ENCODE data around the gene FAM222A. TPM values are rescaled to one million over a fixed set of nuclear protein-coding genes. Genes with fewer than 3 reads are reported as not detected.

The FAM222A gene
- total RNA-seq, 1 donor, result 0.54 TPM

GRCh38 chr12:109727746-109728726 lies 14.4 kb downstream of the FAM222A start:
- no peak overlapping the region for H3K4me3 ChIP-seq (ENCODE audit: low read depth, low read length)
- no peak for DNase-seq (ENCODE audit: low read depth)
- TF ChIP-seq CTCF (IDR thresholded peaks at IDR 0.05; ENCODE audit: insufficient read depth, low read length), result no peak

DNA sequence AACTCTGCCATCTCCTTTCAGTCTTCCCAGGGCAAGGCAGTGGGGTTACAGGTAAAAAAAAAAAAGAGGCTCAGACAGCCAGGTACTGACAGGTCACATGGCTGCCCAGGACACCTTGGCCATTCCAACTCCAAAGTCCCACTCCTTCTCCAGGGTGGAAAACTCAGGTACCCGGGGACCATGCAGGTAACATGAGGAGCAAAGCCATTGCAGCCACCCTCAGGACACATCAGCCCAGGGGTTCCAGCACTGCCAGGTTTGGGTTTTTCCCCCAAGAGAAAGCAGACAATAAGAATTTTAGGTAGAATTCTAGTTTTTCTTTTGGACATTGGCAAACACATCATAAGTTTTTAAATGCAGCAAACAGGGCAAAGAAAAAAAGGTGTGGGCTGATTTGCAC lies 15.3 kb downstream of the FAM222A start:
- H3K4me3 ChIP-seq (ENCODE audit: low read depth, low read length), result no peak overlapping the region
- TF ChIP-seq CTCF (IDR thresholded peaks at IDR 0.05; ENCODE audit: insufficient read depth, low read length), result no peak
- no peak for DNase-seq (ENCODE audit: low read depth)

DNA sequence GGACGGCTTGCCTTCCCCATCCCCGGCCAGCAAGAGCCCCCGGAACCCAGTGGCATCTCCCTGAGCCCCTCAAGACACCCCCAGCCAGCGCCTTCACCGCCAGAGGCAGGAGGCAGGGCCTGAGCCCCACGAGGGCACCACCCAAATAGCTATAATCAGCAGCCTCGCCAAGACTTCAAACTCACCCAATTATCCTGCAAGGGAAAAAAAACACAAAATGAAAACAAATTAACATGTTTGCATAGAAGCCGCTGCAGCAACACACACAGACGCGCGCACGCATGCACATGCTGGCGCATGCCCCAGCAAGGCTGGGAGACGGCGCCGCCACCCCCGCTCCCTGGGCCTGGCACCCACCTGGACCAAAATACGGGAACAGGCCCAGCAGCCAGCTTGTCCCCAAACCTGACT lies 15.8 kb downstream of the FAM222A start:
- TF ChIP-seq CTCF (IDR thresholded peaks at IDR 0.05; ENCODE audit: insufficient read depth, low read length), result no peak
- DNase-seq (ENCODE audit: low read depth), result no peak
- H3K4me3 ChIP-seq (ENCODE audit: low read depth, low read length), result no peak overlapping the region

DNA sequence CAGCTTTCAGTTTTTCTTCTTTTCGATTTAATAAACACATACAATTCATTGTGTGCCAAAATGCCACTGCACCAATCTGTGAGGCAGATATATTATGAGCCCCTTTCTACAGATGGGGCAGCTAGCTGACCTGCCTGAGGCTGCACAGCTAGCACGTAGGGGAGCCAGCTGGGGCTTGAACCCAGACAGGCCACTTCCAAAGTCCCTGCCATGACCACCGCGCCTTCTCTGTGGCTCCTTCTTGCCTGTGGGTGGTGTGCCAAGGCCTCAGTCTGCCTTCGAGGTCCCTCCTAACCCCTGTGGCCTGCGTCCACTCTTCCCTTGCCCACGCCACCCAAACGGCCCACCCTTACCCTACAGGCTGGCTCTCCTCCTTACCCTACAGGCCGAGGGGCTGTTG lies 16.2 kb downstream of the FAM222A start:
- no peak overlapping the region for H3K4me3 ChIP-seq (ENCODE audit: low read depth, low read length)
- DNase-seq (ENCODE audit: low read depth), result no peak
- TF ChIP-seq CTCF (IDR thresholded peaks at IDR 0.05; ENCODE audit: insufficient read depth, low read length), result no peak

DNA sequence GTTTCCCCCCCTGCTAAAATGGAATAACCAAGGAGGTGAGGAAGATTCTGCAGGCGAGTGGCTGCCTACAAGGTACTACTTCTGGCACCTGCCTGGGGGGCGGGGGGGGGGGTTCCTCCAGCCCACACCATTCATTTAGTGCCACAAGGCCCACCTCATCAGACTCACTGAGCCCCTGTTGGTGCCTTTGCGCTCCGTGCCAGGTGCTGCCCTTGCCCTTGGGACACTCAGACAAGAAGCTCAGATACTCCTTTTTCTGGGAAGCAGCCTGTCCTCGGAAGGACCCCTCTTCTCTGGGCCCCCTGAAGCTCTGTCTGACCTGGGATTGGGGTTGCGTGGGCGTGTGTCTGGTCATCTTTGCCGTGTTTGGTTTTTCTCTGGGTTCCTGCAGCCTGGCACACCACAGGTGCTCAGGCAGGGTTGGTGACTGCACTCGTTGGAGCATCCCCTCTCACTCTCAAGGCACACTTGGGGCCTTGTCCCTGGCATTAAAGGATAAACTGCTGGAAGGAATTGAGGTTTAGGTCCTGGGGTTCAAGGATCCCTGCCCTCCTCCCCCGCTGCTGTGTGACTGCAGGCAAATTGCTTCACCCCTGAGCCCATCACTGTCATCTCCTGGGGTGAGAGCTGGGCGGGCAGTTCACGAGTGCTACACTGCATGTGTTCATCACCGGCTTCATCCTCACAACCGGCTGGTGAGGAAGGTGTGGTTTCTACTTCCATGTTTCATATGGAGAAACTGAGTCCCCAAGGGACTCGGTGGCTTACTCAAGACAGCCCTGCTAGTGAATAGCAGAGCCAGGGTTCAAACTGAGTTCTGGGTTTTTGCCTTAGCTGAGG lies 16.9 kb downstream of the FAM222A start:
- H3K4me3 ChIP-seq (ENCODE audit: low read depth, low read length), result no peak overlapping the region
- DNase-seq (ENCODE audit: low read depth), result no peak
- TF ChIP-seq CTCF (IDR thresholded peaks at IDR 0.05; ENCODE audit: insufficient read depth, low read length), result no peak

GRCh38 chr12:109731231-109731731 lies 17.7 kb downstream of the FAM222A start:
- DNase-seq (ENCODE audit: low read depth), result no peak
- TF ChIP-seq CTCF (IDR thresholded peaks at IDR 0.05; ENCODE audit: insufficient read depth, low read length), result no peak
- H3K4me3 ChIP-seq (ENCODE audit: low read depth, low read length), result no peak overlapping the region

Data from fibroblast of the aortic adventitia (primary cell).